B cell (primary cell): ENCODE results near the gene B3GNT9. TPM values are rescaled to one million over a fixed set of nuclear protein-coding genes. Genes with fewer than 3 reads are reported as not detected.
A peak's percentile ranks its signal among the peaks of the same experiment; 100 is the strongest.

Experiments
- ATAC-seq: fragments of 200-7000 bp; cut with Tn5 transposase; one replicate; pipeline ENCODE4 v1.10.0; 2021; ENCODE audit warnings: low read depth, mild to moderate bottlenecking, moderate number of reproducible peaks, moderate library complexity
- CTCF ChIA-PET: fragments of 350-600 bp; sonication (Branson Sonifier 250); formaldehyde crosslinking; loops from one replicate; lab custom pipeline; 2021; ENCODE audit warnings: antibody characterized with exemption, inconsistent platforms; lab: Charles Lee
- POLR2A ChIA-PET: fragments of 350-600 bp; sonication (Branson Sonifier 250); formaldehyde crosslinking; loops from one replicate; lab custom pipeline; 2021; ENCODE audit warnings: antibody characterized with exemption; lab: Charles Lee
- DNase-seq: peaks from one replicate; pipeline ENCODE4 v3.0.0; 2013
- H2AFZ ChIP-seq: 2 replicates; pipeline ENCODE4 v1.6.1; 2012; ENCODE audit warnings: mild to moderate bottlenecking, low read depth, low read length; ENCODE audit not compliant: insufficient read depth, poor library complexity, severe bottlenecking
- H3K27ac ChIP-seq, 2 donors: 1 replicate in 1 of 2; 2 replicates in 1 of 2; pipeline ENCODE4 v1.5.1; 2012 to 2013; ENCODE audit warnings: low read length in 2 of 2, mild to moderate bottlenecking in 2 of 2, moderate library complexity in 1 of 2
- H3K27me3 ChIP-seq, 4 experiments: fragments of 200-600 bp in 1 of 4; sonication (generic) in 1 of 4; replicated peaks in 1 of 4; 1 replicate in 2 of 4; 2 replicates in 2 of 4; pipeline versions ENCODE4 v1.6.1 to v1.7.0; 2013 to 2016; ENCODE audit warnings: low read length in 3 of 4, mild to moderate bottlenecking in 2 of 4, mixed read lengths in 1 of 4, moderate library complexity in 1 of 4; ENCODE audit not compliant: insufficient read depth in 4 of 4, control insufficient read depth in 3 of 4; ENCODE audit errors: control extremely low read depth in 1 of 4
- H3K36me3 ChIP-seq, 2 experiments: replicated peaks in 1 of 2; 1 replicate in 1 of 2; 2 replicates in 1 of 2; pipeline versions ENCODE4 v1.6.1 to v1.7.1; 2013; ENCODE audit warnings: low read length in 1 of 2; ENCODE audit not compliant: insufficient read depth in 2 of 2, control insufficient read depth in 1 of 2; ENCODE audit errors: control extremely low read depth in 1 of 2, extremely low read depth in 1 of 2
- H3K4me1 ChIP-seq, 2 donors: fragments of 200-600 bp in 1 of 2; sonication (generic) in 1 of 2; 1 replicate in 1 of 2; 2 replicates in 1 of 2; pipeline versions ENCODE4 v1.5.1 to v1.6.1; 2013 to 2017; ENCODE audit warnings: low read length in 2 of 2; ENCODE audit not compliant: control insufficient read depth in 2 of 2, insufficient read depth in 2 of 2
- H3K4me2 ChIP-seq: replicated peaks from 2 replicates; pipeline ENCODE3; 2012; ENCODE audit warnings: mild to moderate bottlenecking, low read depth, low read length; ENCODE audit not compliant: poor library complexity, severe bottlenecking
- H3K4me3 ChIP-seq, 5 experiments: fragments of 200-600 bp in 1 of 5; sonication (generic) in 1 of 5; 1 replicate in 3 of 5; 2 replicates in 2 of 5; pipeline versions ENCODE4 v1.5.1 to v1.7.0; 2011 to 2016; ENCODE audit warnings: low read length in 4 of 5, mild to moderate bottlenecking in 4 of 5, low read depth in 2 of 5, control low read depth in 1 of 5, moderate library complexity in 1 of 5; ENCODE audit not compliant: insufficient read depth in 1 of 5; ENCODE audit errors: control extremely low read depth in 1 of 5, extremely low read depth in 1 of 5
- H3K79me2 ChIP-seq: fragments of 200-600 bp; sonication (generic); one replicate; pipeline ENCODE4 v1.6.0; 2016; ENCODE audit warnings: low read length; ENCODE audit not compliant: control insufficient read depth, insufficient read depth
- H3K9ac ChIP-seq: fragments of 200-600 bp; sonication (generic); 2 replicates; pipeline ENCODE4 v1.6.1; 2017; ENCODE audit warnings: mild to moderate bottlenecking, low read length, moderate library complexity
- H3K9me3 ChIP-seq, 3 donors: one replicate each; pipeline versions ENCODE4 v1.6.1 to v1.7.1; 2013; ENCODE audit warnings: low read length in 2 of 3; ENCODE audit not compliant: control insufficient read depth in 2 of 3, insufficient read depth in 1 of 3; ENCODE audit errors: control extremely low read depth in 1 of 3
- H4K20me1 ChIP-seq: 2 replicates; pipeline ENCODE4 v1.6.0; 2012; ENCODE audit warnings: mild to moderate bottlenecking, low read length; ENCODE audit not compliant: insufficient read depth, control insufficient read depth, poor library complexity, severe bottlenecking
- H3K27ac Mint-ChIP-seq: one replicate; pipeline ENCODE4 v1.8.0; 2021; ENCODE audit warnings: mixed read lengths
- H3K27me3 Mint-ChIP-seq: one replicate; pipeline ENCODE4 v1.8.0; 2021; ENCODE audit warnings: mixed read lengths
- H3K4me1 Mint-ChIP-seq: one replicate; pipeline ENCODE4 v1.8.0; 2021; ENCODE audit warnings: mixed read lengths
- H3K4me3 Mint-ChIP-seq: one replicate; pipeline ENCODE4 v1.8.0; 2021; ENCODE audit warnings: mixed read lengths
- H3K9me3 Mint-ChIP-seq: one replicate; pipeline ENCODE4 v1.8.0; 2022; ENCODE audit warnings: mixed read lengths; ENCODE audit not compliant: insufficient read depth
- EZH2 ChIP-seq: IDR thresholded peaks from 2 replicates; pipeline ENCODE4 v1.6.1; 2012; ENCODE audit warnings: borderline replicate concordance, low read depth, mild to moderate bottlenecking, moderate library complexity, low read length; ENCODE audit not compliant: insufficient read depth, poor library complexity, severe bottlenecking
- WGBS: methylation state at CpG from one replicate; pipeline ENCODE4 v1.1.5; 2013; ENCODE audit warnings: missing lambda C conversion rate; ENCODE audit not compliant: insufficient coverage; 5-methylcytosine and 5-hydroxymethylcytosine counted together
- intact Hi-C: fragments of 100-400 bp; cut with micrococcal nuclease; formaldehyde crosslinking; loops from one replicate; pipeline ENCODE4 v1.10.0; 2022
- polyA plus RNA-seq: library from polyadenylated mRNA; depleted of rRNA; stranded (reverse); fragments of >200 nt; gene quantifications from 2 replicates; pipeline ENCODE4 v1.2.3, GENCODE V29; 2012
- total RNA-seq, 2 donors: library from RNA; stranded (reverse); fragments of 120-200 nt in 1 of 2; gene quantifications; 1 replicate in 1 of 2; 2 replicates in 1 of 2; pipeline versions ENCODE4 v1.2.3 to v1.2.4, GENCODE V29; 2013 to 2022
- TF ChIP-seq, protein P1 (sequence below): fragments of 200-600 bp; IDR thresholded peaks from one replicate; pipeline ENCODE4 v1.8.0; 2022; ENCODE audit warnings: antibody characterized with exemption, mild to moderate bottlenecking

B3GNT9 gene
- total and polyA plus RNA-seq, 2 donors (not counting 1 experiment from before 2014, with no cell fraction given) = 1.6 to 2.5 TPM

DNA sequence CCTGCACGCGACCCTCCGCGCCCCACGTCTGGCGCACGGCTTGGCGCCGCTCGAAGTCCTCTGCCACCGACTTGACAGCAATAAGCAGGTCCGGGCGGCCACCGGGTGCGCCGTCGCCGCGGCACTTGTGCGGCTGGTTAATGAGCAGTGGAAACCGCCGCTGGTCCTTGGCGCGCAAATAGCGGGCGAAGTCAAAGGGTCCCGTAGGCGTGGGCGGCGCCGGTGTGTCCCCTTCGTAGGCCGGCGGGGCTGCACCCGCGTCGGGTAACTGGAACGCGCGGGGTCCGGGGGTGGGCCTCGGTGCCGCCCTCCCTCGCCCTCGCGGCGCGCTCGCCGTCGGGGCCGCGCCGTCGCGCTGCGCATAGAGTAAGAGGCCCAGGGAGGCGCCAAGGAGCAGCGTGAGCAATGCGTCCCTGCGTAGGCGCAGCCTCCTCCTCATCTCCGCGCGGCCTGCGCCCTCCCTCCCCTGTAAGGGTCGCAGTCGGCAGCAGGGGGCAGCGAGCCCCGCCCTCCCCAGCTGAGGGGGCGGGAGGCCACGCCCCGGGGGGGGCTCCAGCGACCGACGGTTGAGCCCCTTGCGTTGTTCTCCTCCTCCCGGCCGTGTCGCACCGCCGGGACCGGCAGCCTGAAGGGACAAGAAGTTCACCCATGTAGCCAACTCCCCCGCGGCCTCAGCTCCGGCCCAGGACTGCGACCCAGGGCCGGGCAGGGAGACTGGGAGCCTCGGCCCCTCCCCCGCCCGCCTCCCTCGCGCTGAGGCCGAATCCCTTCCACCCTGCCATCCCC is 558 bp downstream of the B3GNT9 start:
- Mint-ChIP-seq H3K9me3 (no peaks in the 10 kb centered on the region), H3K4me1 (peaks cover 21% of the 10 kb centered on the region), H3K4me3 (peak overlapping the region; percentile 73), H3K27me3 (peaks cover 20% of the 10 kb centered on the region), H3K27ac (no peak overlapping the region)
- H3K36me3 ChIP-seq = peaks cover 0 to 32% of the 10 kb centered on the region in 2 experiments
- WGBS = 12% methylated on average over 94 of the region's 94 CpGs
- H3K27me3 ChIP-seq = peaks cover 0 to 36% (median 10%) of the 10 kb centered on the region in 4 experiments
- TF ChIP-seq EZH2 = no peak
- TF ChIP-seq, protein P1, sequence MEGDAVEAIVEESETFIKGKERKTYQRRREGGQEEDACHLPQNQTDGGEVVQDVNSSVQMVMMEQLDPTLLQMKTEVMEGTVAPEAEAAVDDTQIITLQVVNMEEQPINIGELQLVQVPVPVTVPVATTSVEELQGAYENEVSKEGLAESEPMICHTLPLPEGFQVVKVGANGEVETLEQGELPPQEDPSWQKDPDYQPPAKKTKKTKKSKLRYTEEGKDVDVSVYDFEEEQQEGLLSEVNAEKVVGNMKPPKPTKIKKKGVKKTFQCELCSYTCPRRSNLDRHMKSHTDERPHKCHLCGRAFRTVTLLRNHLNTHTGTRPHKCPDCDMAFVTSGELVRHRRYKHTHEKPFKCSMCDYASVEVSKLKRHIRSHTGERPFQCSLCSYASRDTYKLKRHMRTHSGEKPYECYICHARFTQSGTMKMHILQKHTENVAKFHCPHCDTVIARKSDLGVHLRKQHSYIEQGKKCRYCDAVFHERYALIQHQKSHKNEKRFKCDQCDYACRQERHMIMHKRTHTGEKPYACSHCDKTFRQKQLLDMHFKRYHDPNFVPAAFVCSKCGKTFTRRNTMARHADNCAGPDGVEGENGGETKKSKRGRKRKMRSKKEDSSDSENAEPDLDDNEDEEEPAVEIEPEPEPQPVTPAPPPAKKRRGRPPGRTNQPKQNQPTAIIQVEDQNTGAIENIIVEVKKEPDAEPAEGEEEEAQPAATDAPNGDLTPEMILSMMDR = peak; percentile 7
- H3K4me1 ChIP-seq = peaks cover 16 to 17% of the 10 kb centered on the region in 2 donors
- no peak overlapping the region for H3K27ac ChIP-seq
- peak overlapping the region; percentile 52 for H3K9ac ChIP-seq
- intact Hi-C loops = no loop called here
- POLR2A ChIA-PET = interaction anchor here (0.6 kb wide), 1 partner anchor 9 kb away, joined by 3 read pairs; no protein-coding TSS in a partner anchor
- H4K20me1 ChIP-seq = peaks cover 16% of the 10 kb centered on the region
- H3K4me3 ChIP-seq = peak overlapping the region in 4 of 5 experiments; percentile 33 to 54 (median 44)
- peak; percentile 52 for ATAC-seq
- peaks cover 0 to 22% (median 0%) of the 10 kb centered on the region in 3 donors for H3K9me3 ChIP-seq
- peak overlapping the region; percentile 56 for H2AFZ ChIP-seq
- peak overlapping the region; percentile 79 for H3K4me2 ChIP-seq
- peak; percentile 55 for DNase-seq
- H3K79me2 ChIP-seq = no peaks in the 10 kb centered on the region
- CTCF ChIA-PET = interaction anchor here (0.6 to 1.5 kb wide), 5 partner anchors 11 to 344 kb away, joined by 3 to 4 read pairs (median 3); partner anchors contain the start of gene CBFB
